ENCODE measurements around the gene COL6A3.
"Not testable (repeated sequence)": the region's sequence is repeated elsewhere in the genome, so short reads cannot be mapped to it uniquely, and the experiment has no call there.

COL6A3 gene

GRCh38 chr2:237380768-237381167 lies 33.2 kb downstream of the COL6A3 start:
- DNase-seq: no peak

GRCh38 chr2:237379636-237380035 lies 34.3 kb downstream of the COL6A3 start:
- DNase-seq: no peak

DNA sequence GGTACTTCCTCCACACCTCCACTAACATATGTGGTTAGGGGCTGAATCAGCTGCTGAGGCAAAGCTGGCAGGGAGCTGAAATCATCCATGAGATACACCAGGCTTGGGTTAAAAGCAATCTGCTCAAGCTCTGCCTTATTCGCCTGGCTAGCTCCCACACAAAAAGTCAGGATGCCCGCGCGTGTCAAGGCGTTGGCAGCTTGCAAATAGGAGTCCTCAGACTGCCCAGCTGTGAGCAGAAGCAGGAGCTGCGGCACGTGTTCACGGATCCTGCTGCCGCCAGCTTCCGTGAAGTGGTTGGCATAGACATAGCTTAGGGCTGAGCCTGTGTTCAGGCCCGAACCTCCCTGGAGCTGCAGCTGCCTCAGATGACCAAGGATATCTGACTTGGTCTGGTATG lies 35.3 kb downstream of the COL6A3 start:
- no peak for DNase-seq

GRCh38 chr2:237374284-237375060 lies 39.5 kb downstream of the COL6A3 start:
- DNase-seq: no peak

GRCh38 chr2:237371856-237372255 lies 42.1 kb downstream of the COL6A3 start:
- no peak for DNase-seq

DNA sequence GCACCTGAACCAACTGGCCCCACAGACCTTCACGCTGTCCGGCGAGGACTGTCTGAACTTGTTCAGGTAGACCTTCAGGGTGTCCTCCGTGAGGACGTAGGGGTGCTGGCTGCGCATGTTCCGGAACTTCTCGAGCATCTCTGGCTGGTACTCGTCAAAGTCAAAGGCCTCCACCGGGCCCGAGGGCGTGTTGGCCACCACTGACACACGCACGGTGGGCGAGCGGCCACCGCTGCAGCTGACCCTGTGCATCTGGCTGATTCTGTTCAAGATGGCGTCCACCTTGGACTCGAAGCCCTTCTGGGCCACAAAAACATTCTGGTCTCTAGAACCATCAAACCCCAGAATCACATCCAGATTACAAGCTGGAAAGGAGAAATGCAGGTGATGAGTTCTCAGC lies 48.3 kb downstream of the COL6A3 start:
- DNase-seq: no peak

- DNase-seq: no peak
These were observed 49.3 kb downstream of the COL6A3 start for GRCh38 chr2:237364655-237365054.

- no peak for DNase-seq
These were observed 52.6 kb downstream of the COL6A3 start for GRCh38 chr2:237361194-237362004.

DNA sequence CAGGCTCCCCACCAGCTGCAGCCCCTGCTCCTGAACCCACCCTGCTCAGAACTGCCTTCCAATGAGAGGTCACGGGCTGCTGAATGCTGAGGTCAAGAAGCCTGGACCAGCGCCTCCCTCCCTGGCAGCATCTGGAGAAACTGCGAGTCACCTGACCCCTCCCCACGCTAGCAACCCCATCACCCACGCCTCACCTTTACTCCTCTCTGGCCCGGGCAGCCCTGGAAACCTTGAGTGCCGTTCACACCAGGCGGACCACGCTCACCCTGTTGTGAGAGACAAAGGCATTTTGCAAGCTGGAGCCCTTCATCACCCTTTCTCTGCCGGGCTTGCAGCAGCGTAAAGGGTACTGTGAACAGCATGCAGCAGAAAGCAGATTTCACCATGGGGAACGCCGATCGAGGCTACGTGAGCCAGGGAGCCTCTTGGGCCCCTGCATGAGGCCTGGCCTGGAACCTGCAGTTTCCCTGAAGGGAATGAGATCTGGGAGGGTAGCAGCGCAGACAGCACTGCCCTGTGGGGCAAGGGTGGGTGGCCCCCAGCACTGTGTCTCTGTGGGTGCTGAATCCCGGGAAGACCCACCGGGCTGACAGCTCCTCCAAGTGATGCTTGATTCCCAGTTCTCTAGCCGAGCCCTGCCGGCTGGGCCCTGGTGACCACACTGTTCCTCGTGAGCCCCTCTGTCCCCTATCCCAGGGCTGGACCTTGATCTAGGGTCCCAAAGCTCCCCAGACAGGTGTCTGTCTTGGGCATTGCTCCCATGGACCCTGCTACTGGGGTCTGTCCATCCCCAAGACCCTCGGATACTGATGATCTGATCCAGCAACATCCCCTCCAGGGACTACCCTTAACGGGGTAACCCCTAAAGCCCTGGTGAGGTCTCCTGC lies 53.8 kb downstream of the COL6A3 start:
- no peak for DNase-seq

DNA sequence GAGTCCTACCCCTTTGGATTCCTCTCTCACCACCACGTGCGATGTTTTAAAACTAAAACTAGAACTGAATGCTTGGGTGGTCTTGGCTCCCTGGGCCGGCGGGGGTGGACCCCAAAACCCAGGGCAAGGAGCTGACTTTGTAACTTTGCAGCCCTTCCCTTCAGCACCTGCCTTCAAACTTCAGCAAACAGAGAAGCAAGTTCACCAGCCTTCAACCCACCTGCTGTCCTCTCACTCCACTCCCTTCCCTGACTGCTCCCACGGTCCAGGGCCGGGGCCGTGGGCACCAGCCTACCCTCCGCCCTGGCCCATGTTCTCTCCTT lies 54.5 kb downstream of the COL6A3 start:
- DNase-seq: no peak

DNA sequence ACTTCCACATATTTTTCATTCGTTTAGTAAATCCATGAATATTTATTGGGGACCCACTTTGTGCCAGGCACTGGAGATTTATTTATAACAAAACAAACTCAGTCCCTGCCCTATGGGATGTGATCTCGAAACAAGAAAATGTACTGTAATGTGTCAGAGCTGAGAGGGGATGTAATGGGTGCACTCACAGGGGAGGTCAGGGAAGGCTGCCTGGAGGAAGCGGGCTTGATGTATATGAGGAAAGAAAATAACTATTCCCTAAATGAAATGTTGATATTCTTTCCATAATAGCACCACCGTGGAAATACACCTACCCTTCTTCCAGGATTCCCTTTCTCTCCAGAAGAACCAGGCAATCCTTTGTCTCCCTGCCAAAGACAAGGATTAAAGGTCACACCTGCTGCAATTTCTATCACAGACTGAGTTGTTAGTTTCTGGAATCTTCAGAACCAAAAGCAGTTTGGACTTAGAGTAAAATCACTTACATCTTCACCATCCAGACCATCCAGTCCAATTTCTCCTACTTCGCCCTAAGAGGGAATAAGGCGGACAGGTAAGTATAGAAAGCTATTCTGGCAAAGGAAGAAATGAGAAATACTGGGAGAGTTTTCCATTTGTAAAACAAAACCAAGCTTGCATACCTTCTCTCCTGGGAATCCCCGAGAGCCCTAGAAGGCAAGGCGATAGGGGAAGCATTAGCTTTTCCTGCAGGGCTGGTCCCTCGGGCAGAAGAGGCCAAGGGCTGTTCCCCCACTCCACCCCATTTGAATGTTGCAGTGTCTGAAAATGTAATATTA lies 55.0 kb downstream of the COL6A3 start:
- DNase-seq: no peak

DNA sequence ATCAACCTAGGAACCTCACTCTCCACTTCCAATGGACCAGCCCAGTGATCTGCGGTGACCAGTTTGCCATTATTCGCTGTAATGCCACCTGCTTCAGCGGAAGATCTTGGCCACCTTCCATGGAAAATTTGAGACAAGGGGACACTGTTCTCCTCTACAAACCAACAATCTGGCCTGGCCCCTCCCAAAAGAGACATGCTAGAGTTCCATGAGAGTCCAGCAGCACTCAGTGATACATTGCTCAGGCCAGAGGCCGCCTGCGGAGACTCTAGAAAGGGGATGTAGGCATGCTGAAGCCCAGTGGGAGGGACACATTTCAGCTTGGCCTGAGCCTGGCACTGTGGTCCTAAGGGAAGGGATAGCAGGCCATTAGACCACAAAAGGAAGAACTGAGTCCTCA lies 58.3 kb downstream of the COL6A3 start:
- DNase-seq: no peak

GRCh38 chr2:237354892-237355291 lies 59.1 kb downstream of the COL6A3 start:
- no peak for DNase-seq

GRCh38 chr2:237354172-237354571 lies 59.8 kb downstream of the COL6A3 start:
- not testable (repeated sequence) for DNase-seq

DNA sequence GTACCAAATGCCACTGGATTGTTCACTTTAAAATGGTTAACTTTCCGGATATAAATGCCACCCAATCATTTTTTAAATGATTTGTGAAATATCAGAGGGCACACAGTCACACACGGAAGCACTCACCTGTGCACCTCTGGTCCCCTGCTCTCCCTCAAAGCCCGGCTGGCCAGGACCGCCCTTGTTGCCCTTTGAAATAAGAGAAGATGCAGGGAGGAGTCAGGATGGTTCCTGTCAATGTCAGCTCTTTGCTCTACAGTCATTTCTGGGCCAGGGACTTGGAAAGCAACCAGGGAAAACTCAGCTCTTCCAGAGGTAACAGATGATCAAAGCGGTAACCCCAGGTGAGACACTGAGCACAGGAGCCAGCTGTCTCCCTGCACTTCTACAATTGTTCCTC lies 60.7 kb downstream of the COL6A3 start:
- no peak for DNase-seq

DNA sequence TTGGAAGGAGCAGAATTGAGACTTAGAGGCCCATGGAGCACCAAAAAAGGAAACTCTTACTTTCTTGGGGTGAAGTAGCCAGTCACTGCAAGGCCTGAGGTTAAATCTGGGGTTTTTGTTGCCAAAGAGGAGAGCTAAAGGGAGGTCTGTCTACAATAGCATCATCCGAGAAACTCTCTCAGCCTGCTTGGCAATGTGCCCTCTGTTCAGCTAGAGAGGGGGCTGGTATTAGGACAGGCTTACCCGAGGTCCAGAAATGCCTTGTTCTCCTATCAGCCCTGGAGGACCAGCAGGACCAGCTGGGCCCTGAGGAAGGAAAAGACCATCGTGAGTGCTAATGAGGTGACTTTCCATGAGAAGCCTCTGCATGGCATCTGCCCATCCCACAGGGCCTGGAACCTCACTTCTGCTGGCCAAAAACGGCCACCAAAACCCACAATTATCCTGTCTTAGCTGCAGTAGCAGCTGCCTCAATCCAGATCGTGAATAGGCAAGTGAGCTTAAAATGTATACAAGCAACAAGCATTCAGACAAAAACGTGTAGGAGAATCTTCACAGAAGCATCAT lies 61.6 kb downstream of the COL6A3 start:
- DNase-seq: no peak

GRCh38 chr2:237351796-237352195 lies 62.2 kb downstream of the COL6A3 start:
- DNase-seq: no peak

- DNase-seq: no peak
These were observed 62.9 kb downstream of the COL6A3 start for GRCh38 chr2:237351046-237351445.

DNA sequence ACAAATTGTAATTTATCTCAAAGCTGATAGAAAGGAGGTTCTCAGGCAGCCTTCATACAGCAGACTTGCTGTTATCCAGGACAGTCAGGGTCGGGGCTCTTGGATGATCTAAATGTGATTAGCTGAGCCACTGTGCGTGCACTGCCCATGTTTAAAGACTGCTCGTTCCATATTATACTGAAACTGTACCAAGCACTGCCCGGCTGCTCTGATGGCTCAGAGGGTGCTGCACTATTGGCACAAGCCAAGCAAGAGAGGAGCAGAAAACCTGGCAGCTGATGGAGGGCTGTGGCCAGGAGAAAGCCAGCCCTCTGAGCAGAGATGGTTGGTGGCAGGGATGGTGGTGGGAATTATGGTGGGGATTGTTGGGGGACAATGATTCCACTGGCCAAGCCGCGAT lies 63.4 kb downstream of the COL6A3 start:
- no peak for DNase-seq

DNA sequence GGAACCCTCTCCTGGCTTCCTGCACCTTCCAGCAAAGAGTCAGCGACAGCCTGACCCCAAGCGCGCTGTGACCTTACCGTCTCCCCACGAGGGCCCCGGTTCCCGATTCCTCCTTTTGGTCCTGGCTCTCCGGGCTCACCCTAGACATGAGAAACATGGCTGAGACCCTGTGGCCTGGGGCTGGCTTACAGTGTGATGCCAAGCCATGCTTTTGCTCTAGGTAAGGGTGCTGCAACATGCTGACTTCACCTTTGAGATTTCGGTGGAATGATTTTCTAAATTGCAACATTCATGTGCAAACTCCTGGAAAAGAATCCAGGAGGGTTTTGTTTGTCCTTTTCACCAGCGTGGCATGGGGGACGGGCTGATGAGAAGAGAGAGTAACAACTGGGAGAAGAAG lies 63.9 kb downstream of the COL6A3 start:
- DNase-seq: no peak

- DNase-seq: no peak
These were observed 65.6 kb downstream of the COL6A3 start for GRCh38 chr2:237348281-237348865.
